ENCODE data around the gene PLD1.
"Not testable (repeated sequence)": the region's sequence is repeated elsewhere in the genome, so short reads cannot be mapped to it uniquely, and the experiment has no call there.

The PLD1 gene

GRCh38 chr3:171768986-171769385 is 41.3 kb downstream of the PLD1 start:
- no peak for DNase-seq

GRCh38 chr3:171768281-171768900 is 41.9 kb downstream of the PLD1 start:
- no peak for DNase-seq

DNA sequence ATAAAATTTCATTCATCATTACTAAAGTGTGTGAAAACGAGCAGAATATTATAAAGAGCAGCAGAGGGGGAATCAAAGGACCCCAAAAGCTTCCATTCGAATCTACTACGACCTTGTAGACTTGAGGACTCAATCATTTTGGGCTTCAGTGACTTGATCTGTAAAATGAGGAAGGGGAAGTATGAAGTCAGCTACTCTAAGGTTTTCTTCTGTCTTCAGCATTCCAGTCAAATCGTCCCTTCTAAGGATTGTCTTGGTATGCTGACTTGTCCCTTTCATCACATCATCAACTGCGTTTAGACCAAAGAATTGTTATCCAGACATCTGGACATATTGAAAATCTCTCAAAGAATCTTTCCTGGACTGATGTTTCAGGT is 44.8 kb downstream of the PLD1 start:
- no peak for DNase-seq

- DNase-seq = no peak
Measured at GRCh38 chr3:171763392-171763791, 46.9 kb downstream of the PLD1 start.

GRCh38 chr3:171760477-171760876 is 49.8 kb downstream of the PLD1 start:
- no peak for DNase-seq

- no peak for DNase-seq
Measured at GRCh38 chr3:171758109-171758508, 52.2 kb downstream of the PLD1 start.

- no peak for DNase-seq
Measured at GRCh38 chr3:171757361-171758034, 52.8 kb downstream of the PLD1 start.

GRCh38 chr3:171755656-171756055 is 54.6 kb downstream of the PLD1 start:
- DNase-seq = no peak

GRCh38 chr3:171755015-171755589 is 55.2 kb downstream of the PLD1 start:
- no peak for DNase-seq

GRCh38 chr3:171753665-171754408 is 56.4 kb downstream of the PLD1 start:
- DNase-seq = no peak

- no peak for DNase-seq
Measured at GRCh38 chr3:171753025-171753472, 57.2 kb downstream of the PLD1 start.

GRCh38 chr3:171752329-171752728 is 58.0 kb downstream of the PLD1 start:
- no peak for DNase-seq

DNA sequence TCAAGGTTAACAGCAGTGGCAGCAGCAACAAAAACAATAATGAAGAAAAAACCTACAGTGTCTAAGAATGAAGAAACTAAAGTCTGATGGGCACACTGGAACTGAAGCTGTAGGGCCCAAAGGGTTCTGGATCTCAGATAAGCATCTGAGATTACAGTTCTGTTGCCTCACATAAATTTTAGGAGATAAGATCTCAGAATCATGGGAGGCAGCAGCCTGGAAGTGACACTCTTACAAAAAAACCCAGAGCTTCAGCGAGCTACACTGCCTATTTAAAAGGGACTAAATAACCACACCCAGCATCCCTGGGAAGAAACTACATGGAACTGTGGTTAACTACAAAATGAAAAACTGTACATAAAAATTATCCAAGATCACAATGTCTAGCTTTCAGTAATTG is 61.2 kb downstream of the PLD1 start:
- DNase-seq = no peak

GRCh38 chr3:171748064-171748924 is 62.0 kb downstream of the PLD1 start:
- DNase-seq = no peak

GRCh38 chr3:171747223-171747920 is 62.9 kb downstream of the PLD1 start:
- no peak for DNase-seq

DNA sequence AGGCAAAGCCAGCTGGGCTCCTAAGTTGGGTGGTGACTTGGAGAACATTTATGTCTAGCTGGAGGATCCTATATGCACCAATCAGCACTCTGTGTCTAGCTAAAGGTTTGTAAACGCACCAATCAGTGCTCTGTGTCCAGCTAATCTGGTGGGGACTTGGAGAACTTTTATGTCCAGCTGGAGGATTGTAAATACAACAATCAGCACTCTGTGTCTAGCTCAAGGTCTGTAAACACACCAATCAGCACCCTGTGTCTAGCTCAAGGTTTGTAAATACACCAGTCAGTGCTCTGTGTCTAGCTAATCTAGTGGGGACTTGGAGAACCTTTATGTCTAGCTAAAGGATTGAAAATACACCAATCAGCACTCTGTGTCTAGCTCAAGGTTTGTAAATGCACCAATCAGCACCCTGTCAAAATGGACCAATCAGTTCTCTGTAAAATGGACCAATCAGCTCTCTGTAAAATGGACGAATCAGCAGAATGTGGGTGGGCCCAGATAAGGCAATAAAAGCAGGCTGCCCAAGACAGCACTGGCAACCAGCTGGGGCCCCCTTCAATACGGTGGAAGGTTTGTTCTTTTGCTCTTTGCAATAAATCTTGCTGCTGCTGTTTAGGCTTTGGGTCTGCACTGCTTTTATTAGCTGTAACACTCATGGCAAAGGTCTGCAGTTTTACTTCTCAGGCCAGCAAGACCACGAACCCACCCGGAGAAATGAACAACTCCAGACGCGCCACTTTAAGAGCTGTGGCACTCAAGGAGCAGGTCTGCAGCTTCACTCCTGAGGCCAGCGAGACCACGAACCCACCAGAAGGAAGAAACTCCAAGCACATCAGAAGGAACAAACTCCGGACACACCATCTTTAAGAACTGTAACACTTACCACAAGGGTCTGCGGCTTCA is 63.7 kb downstream of the PLD1 start:
- DNase-seq = not testable (repeated sequence)

GRCh38 chr3:171745577-171746319 is 64.5 kb downstream of the PLD1 start:
- no peak for DNase-seq

DNA sequence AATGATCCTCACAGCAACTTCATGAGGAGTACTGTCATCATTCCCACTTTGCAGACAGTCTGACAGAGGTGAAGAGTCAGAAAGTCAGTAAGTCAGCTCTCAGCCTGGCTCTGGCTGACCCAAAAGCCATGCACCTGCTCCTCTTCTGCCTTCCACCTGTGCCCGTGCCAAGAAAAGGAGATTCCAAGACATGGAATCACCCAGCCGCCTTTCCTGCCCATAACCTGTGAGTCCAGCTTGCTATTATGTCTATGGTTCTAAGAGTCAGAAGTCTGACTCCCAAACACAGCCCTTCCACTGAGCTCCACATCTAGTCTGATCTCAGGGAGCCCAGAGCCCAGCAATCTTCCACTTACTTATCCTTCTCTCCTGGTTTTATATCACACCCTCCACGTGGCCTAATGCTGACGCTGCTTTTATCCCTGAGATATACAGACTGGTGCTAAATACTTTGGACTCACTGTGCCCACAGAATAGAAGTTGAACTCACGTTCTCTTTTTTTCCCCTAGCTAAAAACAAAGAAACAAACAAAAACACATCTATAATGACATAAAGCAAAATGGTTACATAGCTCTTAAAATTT is 66.0 kb downstream of the PLD1 start:
- DNase-seq = no peak

DNA sequence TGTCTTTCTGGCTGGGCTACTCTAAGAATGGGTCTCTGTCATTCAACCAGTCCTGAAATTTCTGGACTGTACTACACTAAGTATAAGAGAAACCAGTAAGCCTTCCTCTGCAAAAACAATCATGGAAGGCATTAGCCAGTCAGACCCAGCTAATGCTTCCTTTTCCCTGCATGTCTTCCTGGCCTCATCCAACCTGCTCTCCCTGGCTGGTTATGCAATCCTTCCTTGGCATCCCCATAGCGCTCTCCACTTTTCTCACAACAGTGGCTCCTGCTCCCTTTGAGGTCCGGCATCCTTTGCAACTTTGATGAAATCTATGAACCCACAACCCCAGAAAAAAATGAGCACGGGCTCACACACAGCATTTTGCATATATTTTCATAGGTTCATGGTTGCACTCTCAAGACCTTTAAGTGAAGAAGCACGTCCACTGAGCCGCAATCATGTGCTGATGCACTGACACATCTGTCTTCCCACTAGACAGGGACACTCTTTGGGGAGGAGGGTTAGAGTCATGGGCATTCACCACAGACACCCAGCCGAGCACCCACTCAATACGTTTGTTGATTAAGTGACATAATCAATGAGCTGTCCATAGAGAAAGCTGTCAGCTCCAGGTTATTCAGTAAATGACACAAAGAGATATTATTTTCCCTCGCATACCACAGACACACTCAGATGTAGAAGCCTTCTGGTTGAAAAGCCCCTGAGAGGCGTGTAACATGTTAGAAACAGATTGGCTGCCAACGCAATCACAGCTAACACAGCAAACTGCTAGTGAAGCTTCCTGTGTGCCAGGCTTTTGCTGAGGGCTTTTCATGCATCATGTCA is 66.7 kb downstream of the PLD1 start:
- DNase-seq = no peak

All from T-helper 1 cell (primary cell).